Activated effector memory CD4-positive, alpha-beta T cell treated with anti-CD3 and anti-CD28 coated beads, Interleukin-2, amount 50 U/mL, for 16 hours (primary cell): ENCODE data around the gene SVEP1.
"Not testable (repeated sequence)": the region's sequence is repeated elsewhere in the genome, so short reads cannot be mapped to it uniquely, and the experiment has no call there.

ENCODE experiments used
- DNase-seq: peaks from one replicate; pipeline ENCODE4 v3.0.0-alpha.2; 2020

The SVEP1 gene

GRCh38 chr9:110579034-110579861 is at the start of gene SVEP1:
Gene SVEP1, minus strand, starts transcription at chr9:110579741. Its CDS starts 198 bp downstream, at chr9:110579543.
- no peak for DNase-seq

DNA sequence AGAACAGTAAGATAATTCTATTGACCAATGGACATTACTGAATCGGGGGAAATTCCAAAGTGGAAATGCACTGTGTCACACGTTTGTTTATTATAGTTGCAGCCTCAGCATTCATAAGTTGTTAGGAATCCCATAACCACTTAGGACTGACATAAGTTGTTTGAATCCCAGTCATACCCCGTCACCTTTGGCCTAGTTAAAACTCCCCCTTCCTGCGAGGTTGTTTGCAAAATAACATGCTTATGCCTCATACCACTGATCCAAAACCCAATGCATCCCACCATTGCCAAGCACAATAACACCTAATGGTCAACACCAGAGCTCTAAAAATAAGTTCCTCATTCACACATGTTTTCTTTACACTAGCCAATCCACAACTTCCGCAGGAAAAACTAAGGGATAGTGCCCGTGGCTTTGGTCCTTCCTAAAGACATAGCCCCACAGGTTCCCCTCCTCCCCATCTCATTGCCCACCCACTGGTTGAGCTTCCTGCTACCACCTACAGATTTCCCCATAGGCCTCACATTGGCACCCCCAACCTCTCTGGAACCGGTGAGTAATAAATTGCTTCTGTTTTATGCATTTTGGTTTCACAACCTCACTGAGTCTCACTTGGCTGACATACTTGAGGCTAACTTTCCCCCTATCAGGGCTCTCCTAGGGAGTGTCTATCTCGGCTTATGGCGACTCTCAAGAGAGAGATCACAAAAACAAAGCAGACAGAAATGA is 46.7 kb upstream of the SVEP1 start:
- no peak for DNase-seq

GRCh38 chr9:110623462-110624025 is 44.0 kb upstream of the SVEP1 start:
- no peak for DNase-seq

DNA sequence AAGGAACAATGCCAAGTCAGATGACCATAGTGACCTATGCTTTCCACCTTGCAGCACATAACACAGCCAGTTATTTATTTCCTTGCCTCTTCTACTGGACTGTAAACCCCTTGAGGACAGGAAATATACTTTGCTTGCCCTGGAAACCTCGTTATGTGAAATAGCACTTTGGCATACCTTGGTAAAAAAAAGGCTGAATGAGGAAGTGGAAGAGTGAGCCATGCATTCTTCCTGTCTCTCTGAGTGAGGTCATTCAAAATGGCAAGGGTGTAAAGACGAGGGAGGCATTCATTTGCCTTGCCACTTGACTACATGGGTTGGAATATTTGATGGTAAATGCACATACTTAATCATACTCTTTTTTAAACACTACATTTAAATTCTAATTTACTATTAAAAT is 42.8 kb upstream of the SVEP1 start:
- no peak for DNase-seq

GRCh38 chr9:110620726-110621125 is 41.2 kb upstream of the SVEP1 start:
- no peak for DNase-seq

DNA sequence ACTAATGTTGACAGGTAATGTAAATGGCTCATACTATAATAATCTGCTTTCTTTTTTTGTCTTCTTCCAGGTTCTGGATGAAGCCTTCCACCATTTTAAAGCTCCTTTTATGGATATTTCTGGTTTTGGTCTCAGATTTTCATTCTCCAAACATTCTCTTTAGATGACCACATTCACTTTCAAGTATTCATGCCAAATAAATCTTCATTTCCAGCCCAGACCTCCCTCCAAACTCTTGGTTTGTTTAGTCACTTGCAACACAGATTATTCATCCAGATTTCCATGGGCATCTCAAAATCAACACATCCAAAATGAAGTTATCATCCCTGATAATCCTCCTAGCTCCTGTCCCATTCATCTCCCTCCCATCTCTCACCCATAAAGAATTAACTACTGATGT is 40.3 kb upstream of the SVEP1 start:
- no peak for DNase-seq

GRCh38 chr9:110615498-110615897 is 36.0 kb upstream of the SVEP1 start:
- DNase-seq: no peak

GRCh38 chr9:110614576-110614975 is 35.0 kb upstream of the SVEP1 start:
- DNase-seq: not testable (repeated sequence)

DNA sequence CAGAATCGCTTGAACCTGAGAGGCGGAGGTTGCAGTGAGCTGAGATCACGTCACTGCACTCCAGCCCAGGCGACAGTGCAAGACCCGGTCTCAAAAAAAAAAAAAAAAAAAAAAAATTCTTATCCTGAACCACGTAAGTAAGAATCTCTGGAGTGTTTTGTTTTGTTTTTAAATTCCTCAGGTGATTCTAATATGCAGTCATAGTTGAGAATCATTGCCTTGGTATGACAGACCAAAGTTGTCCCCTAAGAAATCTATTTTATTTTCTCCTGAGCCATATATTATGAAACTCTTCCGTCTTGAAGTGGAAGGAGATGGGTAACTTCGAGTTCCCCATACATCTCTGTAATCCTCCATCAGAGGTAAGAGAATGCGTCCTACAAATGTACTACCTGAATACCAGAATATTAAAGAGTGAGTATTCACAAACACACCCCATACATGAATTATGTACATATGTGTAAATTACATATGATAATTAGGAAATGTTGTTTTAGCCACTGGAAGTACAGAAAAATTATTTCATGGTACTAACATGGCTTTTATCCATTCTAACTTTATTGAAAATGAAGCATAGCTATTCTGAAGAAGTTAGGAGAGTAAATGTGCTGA is 26.7 kb upstream of the SVEP1 start:
- DNase-seq: no peak

DNA sequence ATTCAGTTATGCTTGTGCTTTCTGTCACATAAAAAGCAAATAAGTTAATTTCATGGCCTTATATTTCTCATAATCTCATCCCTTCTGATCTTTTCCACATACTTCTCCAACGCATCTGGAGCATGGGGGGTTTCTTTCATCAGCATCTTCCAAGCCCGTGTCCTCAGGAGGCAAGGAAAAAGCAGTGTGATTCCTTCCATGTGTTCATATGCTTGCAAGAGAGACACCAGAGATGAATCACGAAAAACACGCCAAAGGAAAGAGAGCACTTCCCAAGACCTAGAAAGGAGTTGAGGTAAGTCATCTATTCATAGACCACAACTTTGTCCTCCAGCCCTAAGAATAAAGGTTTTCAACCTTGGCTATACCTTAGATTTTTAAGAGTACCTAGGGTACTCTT is 26.0 kb upstream of the SVEP1 start:
- no peak for DNase-seq

DNA sequence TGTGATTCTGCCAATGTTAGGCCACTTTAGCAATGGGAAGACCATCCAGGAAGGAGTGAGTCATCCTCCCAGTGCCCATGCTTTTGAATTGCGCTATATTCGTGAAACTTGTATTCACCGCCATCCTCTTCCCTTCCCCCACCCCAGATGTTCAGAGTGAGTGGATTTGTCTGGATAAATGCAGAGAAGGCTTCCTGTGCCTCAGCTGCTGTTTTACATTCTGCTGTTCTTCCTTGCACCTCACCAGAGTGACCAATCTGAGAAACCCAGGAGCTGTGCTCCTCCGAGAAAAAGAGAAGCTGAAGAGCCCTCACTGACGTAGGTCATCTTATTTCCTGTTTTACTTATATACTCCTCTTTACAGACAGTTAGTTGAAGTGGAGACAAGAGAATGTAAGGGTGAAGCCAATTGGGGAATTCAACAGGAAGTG is 24.6 kb upstream of the SVEP1 start:
- DNase-seq: no peak

DNA sequence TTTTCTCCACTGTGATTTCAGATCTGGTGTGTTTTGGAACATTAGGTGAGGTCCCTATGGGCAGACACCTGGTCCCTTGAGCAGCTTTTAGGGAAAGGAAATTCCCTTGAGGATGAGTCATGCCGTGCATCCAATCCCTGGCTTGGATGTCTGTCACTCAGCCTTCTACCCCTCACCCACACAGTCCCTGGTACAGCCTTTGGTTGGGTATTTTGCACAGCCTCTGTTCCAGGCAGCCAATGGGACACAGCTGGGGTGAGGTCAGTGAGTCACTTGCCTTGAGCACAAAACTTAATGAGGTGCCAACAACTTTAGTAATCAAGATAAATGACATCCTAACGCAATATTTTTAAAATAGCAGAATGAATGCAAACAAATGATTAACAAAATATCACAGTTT is 22.7 kb upstream of the SVEP1 start:
- DNase-seq: no peak

DNA sequence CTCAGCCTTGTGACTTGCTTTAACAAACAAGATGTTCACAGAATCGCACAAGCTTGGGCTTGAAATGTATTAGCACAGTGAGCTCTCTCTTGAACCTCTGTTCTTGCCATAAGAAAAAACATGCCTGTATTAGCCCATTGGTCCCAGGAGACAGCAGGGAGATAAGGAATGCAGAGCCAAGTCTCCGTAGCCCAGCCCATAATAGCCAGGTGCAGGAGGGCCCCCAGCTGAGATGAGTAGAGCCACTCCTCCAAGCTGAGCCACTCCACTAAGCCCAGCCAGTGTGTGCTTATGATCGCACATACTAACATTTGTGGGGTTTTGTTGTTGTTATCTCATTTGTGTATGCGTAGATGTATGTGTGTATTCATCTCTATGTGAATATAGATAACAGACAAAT is 21.6 kb upstream of the SVEP1 start:
- no peak for DNase-seq

DNA sequence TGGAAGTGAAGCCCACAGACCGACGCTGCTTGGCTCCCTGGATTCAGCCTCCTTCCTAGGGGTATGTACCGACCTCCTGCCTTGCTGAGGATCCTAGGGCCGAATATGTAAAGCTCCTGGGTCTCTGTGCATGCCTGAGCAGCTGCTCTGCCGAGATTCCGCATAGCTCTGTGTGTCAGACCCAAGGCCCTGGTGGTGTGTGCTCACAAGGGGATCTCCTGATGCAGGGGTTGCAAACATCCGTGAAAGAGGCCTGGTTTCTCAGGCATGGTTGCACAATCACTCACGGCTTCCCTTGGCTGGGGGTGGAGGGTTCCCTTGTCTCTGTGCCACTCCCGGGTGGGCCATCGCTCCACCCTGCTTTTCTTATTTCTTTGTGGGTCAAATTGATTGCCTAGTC is 19.9 kb upstream of the SVEP1 start:
- DNase-seq: no peak

DNA sequence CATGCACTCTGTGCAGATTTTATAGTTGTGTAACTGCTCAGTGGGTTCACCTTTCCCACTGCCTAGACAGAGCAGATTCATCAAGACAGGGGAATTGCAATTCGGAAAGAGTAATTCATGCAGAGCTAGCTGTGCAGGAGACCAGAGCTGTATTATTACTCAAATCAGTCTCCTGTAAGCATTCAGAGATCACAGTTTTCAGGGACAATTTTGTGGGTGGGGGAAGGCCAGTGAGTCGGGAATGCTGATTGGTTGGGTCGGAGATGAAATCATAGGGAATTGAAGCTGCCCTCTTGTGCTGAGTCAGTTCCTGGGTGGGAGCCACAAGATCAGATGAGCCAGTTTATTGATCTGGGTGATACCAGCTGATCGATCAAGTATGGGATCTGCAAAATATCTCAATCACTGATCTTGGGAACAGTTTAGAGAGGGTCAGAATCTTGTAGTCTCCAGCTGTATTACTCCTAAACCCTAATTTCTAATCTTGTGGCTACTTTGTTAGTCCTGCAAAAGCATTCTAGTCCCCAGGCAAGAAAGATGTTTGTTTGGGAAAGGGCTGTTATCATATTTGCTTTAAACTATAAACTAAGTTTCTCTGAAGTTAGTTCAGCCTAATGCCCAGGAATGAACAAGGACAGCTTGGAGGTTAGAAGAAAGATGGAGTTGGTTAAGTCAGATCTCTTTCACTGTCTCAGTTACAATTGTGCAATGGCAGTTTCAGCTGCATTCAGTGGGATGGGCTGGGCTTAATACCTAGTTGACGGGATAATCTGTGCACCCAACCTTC is 12.7 kb upstream of the SVEP1 start:
- DNase-seq: no peak

GRCh38 chr9:110591526-110591925 is 12.0 kb upstream of the SVEP1 start:
- DNase-seq: no peak

DNA sequence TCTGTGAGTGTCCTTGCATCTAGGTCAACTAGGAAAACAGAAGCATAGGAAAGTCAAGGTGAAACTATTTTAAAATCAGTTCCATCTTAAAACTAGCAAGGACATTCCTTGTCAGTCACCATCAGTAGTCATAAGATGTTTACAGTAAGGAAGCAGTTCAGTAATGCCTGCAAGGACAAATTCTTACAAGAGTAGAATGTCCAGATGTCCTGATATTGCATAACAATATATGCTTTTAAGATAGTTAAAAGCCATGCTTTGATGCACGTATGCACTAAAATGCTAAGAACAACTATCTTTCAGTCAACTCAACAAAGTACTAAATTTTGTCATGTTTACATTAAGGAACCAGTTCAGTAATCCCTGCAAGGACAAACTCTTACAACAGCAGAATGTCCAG is 11.3 kb upstream of the SVEP1 start:
- no peak for DNase-seq

DNA sequence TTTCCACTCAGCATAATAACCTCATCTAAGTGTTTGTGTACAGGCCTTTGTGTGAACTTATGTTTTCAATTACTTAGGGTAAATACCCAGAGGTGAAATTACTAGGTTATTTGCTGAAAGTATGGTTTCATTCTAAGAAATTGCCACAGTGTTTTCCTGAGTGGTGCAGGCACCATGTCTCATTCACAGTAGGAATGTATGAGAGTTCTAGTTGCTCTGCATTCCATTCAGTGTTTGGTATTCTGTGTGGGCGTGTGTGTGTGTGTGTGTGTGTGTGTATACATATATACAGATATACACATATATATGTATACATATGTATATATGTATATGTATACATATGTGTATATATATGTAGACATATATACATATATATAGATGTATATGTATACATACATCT is 8.8 kb upstream of the SVEP1 start:
- DNase-seq: no peak

DNA sequence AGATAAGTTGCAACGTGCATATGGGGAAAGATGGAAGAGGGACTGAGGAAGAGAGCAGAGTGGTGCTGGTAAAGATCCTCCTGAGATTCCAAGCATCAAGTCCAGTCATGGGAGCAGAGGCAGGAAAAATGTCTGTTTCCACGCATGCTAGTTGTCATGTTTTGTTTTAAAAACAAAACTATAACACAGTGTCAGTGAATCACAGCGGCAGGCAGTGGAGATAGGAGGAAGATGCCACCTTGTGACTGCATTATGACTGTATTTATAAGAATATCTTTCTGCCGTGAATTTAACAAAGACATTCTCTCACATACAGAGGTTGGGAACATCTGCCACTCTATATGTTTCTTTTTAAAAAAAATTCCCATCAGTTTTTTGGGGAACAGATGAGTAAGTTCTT is 3.7 kb upstream of the SVEP1 start:
- DNase-seq: no peak

- no peak for DNase-seq
Observed at GRCh38 chr9:110582156-110582555, 2.6 kb upstream of the SVEP1 start.

DNA sequence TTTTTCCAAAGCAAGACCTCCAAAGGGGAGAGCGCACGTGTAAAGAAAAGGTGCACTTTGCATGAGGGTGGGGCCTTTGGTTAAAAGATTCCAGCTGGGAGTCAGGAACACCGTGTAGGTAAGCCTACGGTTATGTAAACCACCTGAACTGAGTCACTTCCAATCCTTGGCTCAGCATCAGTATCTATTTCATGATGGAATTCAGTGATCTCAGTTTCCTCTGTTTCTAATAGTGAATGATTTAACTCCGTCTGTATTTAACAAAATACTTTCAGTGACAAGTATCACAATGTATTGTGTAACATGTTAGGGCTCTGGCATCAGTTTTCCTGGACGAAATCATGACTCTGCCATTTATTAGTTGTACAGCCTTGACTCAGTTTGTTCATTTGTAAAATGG is 1.3 kb upstream of the SVEP1 start:
- no peak for DNase-seq

- DNase-seq: no peak
Observed at GRCh38 chr9:110579862-110580219, 300 bp upstream of the SVEP1 start.

DNA sequence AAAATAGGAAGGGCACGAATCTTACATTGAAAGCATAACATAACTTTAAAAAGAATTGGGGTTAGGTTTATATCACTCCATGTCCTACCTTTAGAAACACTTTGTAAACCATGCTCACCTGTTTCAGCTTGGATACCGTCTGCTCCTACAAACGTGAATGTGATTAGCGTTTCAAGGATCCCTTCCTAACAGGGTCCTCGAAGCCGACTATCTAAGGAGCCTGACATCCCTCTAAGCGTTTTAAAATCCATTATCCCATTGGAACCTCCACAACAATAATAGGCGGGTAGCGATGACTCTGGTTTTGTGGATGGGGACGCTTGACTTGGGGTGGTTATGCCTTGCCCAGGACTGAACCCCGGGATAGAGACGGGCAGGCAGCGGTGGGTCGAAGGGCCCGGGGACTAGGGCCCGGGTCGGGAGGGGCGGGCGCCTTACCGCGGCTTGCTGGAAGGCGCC is 937 bp downstream of the SVEP1 start:
- no peak for DNase-seq
